ENCODE results near the gene FAM162A.
"Not testable (repeated sequence)": the region's sequence is repeated elsewhere in the genome, so short reads cannot be mapped to it uniquely, and the experiment has no call there.

The FAM162A gene

DNA sequence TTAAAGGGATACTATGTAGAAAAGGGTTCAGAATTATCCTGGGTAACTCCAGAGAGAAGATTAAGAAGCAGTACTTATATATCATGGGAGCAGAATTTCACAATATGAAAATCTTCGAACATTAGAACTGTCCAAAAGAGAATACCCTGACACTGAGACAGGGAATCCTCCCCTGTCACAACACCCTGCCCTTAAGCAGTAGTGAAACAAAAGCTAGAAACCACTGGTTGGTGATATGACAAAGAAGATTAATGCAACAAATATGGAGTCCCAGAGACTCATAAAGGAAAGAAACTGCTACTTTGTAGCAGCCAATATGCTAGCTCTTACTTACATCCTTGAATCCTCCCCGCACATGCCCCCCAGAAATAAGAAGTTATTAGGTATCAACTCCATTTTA is 19.5 kb upstream of the FAM162A start:
- Histone ChIP-seq H3K4me2 (ENCODE audit: low read length) (no peak overlapping the region), H3K27ac (ENCODE audit: low read depth, low read length) (no peak overlapping the region), H3F3A (ENCODE audit: control insufficient read depth, insufficient read depth) (no peaks in the 10 kb centered on the region), H3K4me3 (ENCODE audit: low read length) (no peak overlapping the region), H3K27me3 (ENCODE audit: control insufficient read depth, low read length) (no peaks in the 10 kb centered on the region), H3K36me3 (ENCODE audit: control insufficient read depth, low read length) (peaks cover 82% of the 10 kb centered on the region), H3K4me1 (ENCODE audit: control insufficient read depth, low read length) (no peaks in the 10 kb centered on the region), H4K20me1 (ENCODE audit: control insufficient read depth, insufficient read depth, low read depth, low read length) (no peaks in the 10 kb centered on the region), H3K9me3 (ENCODE audit: control insufficient read depth, insufficient read depth, low read length) (no peaks in the 10 kb centered on the region), H3K9me2 (replicated peaks; ENCODE audit: control insufficient read depth, low read length) (no peaks in the 10 kb centered on the region), H3K79me2 (ENCODE audit: control insufficient read depth, low read length) (no peaks in the 10 kb centered on the region)
- TF ChIP-seq, protein P1, sequence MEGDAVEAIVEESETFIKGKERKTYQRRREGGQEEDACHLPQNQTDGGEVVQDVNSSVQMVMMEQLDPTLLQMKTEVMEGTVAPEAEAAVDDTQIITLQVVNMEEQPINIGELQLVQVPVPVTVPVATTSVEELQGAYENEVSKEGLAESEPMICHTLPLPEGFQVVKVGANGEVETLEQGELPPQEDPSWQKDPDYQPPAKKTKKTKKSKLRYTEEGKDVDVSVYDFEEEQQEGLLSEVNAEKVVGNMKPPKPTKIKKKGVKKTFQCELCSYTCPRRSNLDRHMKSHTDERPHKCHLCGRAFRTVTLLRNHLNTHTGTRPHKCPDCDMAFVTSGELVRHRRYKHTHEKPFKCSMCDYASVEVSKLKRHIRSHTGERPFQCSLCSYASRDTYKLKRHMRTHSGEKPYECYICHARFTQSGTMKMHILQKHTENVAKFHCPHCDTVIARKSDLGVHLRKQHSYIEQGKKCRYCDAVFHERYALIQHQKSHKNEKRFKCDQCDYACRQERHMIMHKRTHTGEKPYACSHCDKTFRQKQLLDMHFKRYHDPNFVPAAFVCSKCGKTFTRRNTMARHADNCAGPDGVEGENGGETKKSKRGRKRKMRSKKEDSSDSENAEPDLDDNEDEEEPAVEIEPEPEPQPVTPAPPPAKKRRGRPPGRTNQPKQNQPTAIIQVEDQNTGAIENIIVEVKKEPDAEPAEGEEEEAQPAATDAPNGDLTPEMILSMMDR (IDR thresholded peaks at IDR 0.05; ENCODE audit: low read depth, low read length, poor library complexity, severe bottlenecking), result no peak
- no peak for TF ChIP-seq EZH2phosphoT487 (IDR thresholded peaks at IDR 0.05; ENCODE audit: borderline replicate concordance, low read length)

DNA sequence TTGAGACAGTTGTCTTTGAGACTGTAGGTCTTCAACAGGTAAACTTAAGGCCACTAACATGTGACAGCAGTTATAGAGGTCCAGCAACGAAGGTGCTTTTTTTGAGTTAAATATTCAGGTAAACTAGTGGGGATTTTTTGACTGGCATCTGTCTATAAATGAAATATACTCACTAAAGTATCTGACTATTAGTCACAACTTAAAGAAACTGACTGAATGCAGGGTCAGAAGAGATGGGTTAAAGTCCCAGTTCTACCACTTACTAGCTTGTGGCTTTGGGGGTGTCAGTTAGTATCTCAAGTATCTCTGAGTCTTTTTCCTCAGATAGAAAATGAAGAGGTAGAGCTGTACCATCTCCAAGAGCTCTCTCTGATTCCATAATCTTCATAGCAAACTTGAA is 18.9 kb upstream of the FAM162A start:
- no peaks in the 10 kb centered on the region for H3F3A ChIP-seq (ENCODE audit: control insufficient read depth, insufficient read depth)
- no peak overlapping the region for H3K27ac ChIP-seq (ENCODE audit: low read depth, low read length)
- no peaks in the 10 kb centered on the region for H3K27me3 ChIP-seq (ENCODE audit: control insufficient read depth, low read length)
- no peak overlapping the region for H3K4me2 ChIP-seq (ENCODE audit: low read length)
- H3K36me3 ChIP-seq (ENCODE audit: control insufficient read depth, low read length), result peaks cover 84% of the 10 kb centered on the region
- TF ChIP-seq, protein P1 (IDR thresholded peaks at IDR 0.05; ENCODE audit: low read depth, low read length, poor library complexity, severe bottlenecking), result no peak
- TF ChIP-seq EZH2phosphoT487 (IDR thresholded peaks at IDR 0.05; ENCODE audit: borderline replicate concordance, low read length), result no peak
- H3K9me2 ChIP-seq (replicated peaks; ENCODE audit: control insufficient read depth, low read length), result no peaks in the 10 kb centered on the region
- no peaks in the 10 kb centered on the region for H3K4me1 ChIP-seq (ENCODE audit: control insufficient read depth, low read length)
- no peaks in the 10 kb centered on the region for H3K9me3 ChIP-seq (ENCODE audit: control insufficient read depth, insufficient read depth, low read length)
- no peak overlapping the region for H3K4me3 ChIP-seq (ENCODE audit: low read length)
- no peaks in the 10 kb centered on the region for H4K20me1 ChIP-seq (ENCODE audit: control insufficient read depth, insufficient read depth, low read depth, low read length)
- H3K79me2 ChIP-seq (ENCODE audit: control insufficient read depth, low read length), result no peaks in the 10 kb centered on the region

DNA sequence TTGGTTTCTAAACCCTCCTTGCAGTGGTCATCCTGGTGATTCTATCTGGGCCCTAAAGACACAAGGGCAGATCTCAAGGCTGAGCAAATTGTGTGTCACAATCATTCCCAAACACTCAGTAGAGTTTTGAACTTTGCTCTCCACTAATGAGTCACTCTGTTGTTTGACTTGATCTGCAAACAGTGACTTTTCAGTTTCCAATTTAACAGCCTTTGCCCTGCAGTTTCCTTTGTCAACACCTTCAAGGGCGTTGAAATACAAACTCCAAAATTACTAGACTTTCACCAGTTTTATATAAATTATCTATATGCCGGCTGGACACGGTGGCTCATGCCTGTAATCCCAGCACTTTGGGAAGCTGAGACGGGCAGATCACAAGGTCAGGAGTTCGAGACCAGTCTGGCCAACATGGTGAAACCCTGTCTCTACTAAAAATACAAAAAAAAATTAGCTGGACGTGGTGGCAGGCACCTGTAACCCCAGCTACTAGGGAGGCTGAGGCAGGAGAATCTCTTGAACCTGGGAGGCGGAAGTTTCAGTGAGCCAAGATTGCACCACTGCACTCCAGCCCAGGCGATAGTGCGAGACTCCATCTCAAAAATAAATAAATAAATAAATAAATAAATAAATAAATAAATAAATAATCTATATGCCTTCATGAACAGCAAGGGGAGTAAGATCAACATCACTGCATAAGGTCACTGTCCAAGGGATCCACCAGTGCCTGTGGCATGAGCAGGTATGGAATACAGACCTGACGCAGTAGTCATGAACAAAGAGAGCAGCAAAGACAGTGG is 18.2 kb upstream of the FAM162A start:
- not testable (repeated sequence) for H3K79me2 ChIP-seq (ENCODE audit: control insufficient read depth, low read length); H3F3A ChIP-seq (ENCODE audit: control insufficient read depth, insufficient read depth); H4K20me1 ChIP-seq (ENCODE audit: control insufficient read depth, insufficient read depth, low read depth, low read length); H3K9me2 ChIP-seq (replicated peaks; ENCODE audit: control insufficient read depth, low read length); H3K27me3 ChIP-seq (ENCODE audit: control insufficient read depth, low read length); H3K9me3 ChIP-seq (ENCODE audit: control insufficient read depth, insufficient read depth, low read length); H3K4me1 ChIP-seq (ENCODE audit: control insufficient read depth, low read length); H3K4me3 ChIP-seq (ENCODE audit: low read length); H3K4me2 ChIP-seq (ENCODE audit: low read length); H3K27ac ChIP-seq (ENCODE audit: low read depth, low read length)
- peaks cover 91% of the 10 kb centered on the region for H3K36me3 ChIP-seq (ENCODE audit: control insufficient read depth, low read length)

DNA sequence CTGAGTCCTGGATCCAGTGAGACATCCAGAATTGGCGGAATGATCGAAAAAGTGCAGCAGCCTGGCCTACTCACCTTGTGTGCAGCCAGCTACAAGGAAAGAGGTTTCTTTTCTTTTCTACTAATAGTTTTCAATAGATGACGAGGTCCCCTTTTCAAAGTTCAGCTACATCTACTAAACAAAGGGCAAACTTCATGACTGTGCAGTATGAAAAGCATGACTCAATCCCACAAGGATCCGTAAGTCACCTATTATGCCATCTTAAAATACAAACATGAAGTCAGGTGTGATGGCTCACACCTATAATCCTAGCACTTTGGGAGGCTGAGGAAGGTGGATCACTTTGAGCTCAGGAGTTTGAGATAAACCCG is 17.6 kb upstream of the FAM162A start:
- peaks cover 95% of the 10 kb centered on the region for H3K36me3 ChIP-seq (ENCODE audit: control insufficient read depth, low read length)
- H3K9me2 ChIP-seq (replicated peaks; ENCODE audit: control insufficient read depth, low read length), result no peaks in the 10 kb centered on the region
- H3K4me2 ChIP-seq (ENCODE audit: low read length), result no peak overlapping the region
- no peak for TF ChIP-seq EZH2phosphoT487 (IDR thresholded peaks at IDR 0.05; ENCODE audit: borderline replicate concordance, low read length)
- TF ChIP-seq, protein P1 (IDR thresholded peaks at IDR 0.05; ENCODE audit: low read depth, low read length, poor library complexity, severe bottlenecking), result no peak
- peaks cover 6% of the 10 kb centered on the region for H3K79me2 ChIP-seq (ENCODE audit: control insufficient read depth, low read length)
- H4K20me1 ChIP-seq (ENCODE audit: control insufficient read depth, insufficient read depth, low read depth, low read length), result 0 out of 2 replicates have a peak, but pooled peaks cover 3% of the 10 kb centered on the region
- H3F3A ChIP-seq (ENCODE audit: control insufficient read depth, insufficient read depth), result no peaks in the 10 kb centered on the region
- H3K4me1 ChIP-seq (ENCODE audit: control insufficient read depth, low read length), result no peaks in the 10 kb centered on the region
- no peaks in the 10 kb centered on the region for H3K27me3 ChIP-seq (ENCODE audit: control insufficient read depth, low read length)
- H3K9me3 ChIP-seq (ENCODE audit: control insufficient read depth, insufficient read depth, low read length), result no peaks in the 10 kb centered on the region
- no peak overlapping the region for H3K4me3 ChIP-seq (ENCODE audit: low read length)
- H3K27ac ChIP-seq (ENCODE audit: low read depth, low read length), result no peak overlapping the region

All from DOHH2 (cell line).